IMR-90 (cell line): Measurements from ENCODE around the gene CCNG1. TPM values are rescaled to one million over a fixed set of nuclear protein-coding genes. Genes with fewer than 3 reads are reported as not detected.

ENCODE experiments used
- ATAC-seq: fragments of 200-7000 bp; cut with Tn5 transposase; 2 replicates; pipeline ENCODE4 v1.9.1; 2020; ENCODE audit warnings: low read depth, mild to moderate bottlenecking, moderate library complexity
- BruUV-seq: library from RNA; stranded (reverse); fragments of 400-500 nt; replicated peaks from 2 replicates; lab custom pipeline; 2021; lab: Mats Ljungman, UMichigan
- CTCF ChIA-PET: fragments of 300-600 bp; formaldehyde crosslinking; extraction: SDS; loops from one replicate; lab custom pipeline; 2021; ENCODE audit warnings: antibody characterized with exemption; lab: Yijun Ruan, JAX
- POLR2A ChIA-PET: fragments of 300-600 bp; sonication (Branson Sonifier 250); formaldehyde crosslinking; loops from one replicate; lab custom pipeline; 2022; ENCODE audit warnings: antibody characterized with exemption; ENCODE audit not compliant: unreplicated experiment; lab: Charles Lee
- DNase-seq: peaks from one replicate; pipeline ENCODE4 v3.0.0; 2013
- H2AFZ ChIP-seq: replicated peaks from 2 replicates; pipeline ENCODE3; 2013; ENCODE audit warnings: low read length, mild to moderate bottlenecking; ENCODE audit not compliant: poor library complexity
- H2AK5ac ChIP-seq: 2 replicates; pipeline ENCODE4 v1.6.1; 2013; ENCODE audit warnings: low read depth, low read length, inconsistent platforms
- H2AK9ac ChIP-seq: replicated peaks from 2 replicates; pipeline ENCODE3; 2013; ENCODE audit warnings: mild to moderate bottlenecking, low read depth, low read length, moderate library complexity; ENCODE audit not compliant: poor library complexity
- H2BK120ac ChIP-seq: 2 replicates; pipeline ENCODE4 v1.6.1; 2013; ENCODE audit warnings: low read depth, low read length, inconsistent platforms
- H2BK15ac ChIP-seq: 3 replicates; pipeline ENCODE4 v1.6.1; 2013; ENCODE audit warnings: low read depth, low read length, inconsistent platforms
- H2BK20ac ChIP-seq: 2 replicates; pipeline ENCODE4 v1.6.1; 2013; ENCODE audit warnings: low read depth, mild to moderate bottlenecking, inconsistent platforms, low read length, moderate library complexity
- H2BK5ac ChIP-seq: 2 replicates; pipeline ENCODE4 v1.6.1; 2013; ENCODE audit warnings: mild to moderate bottlenecking, low read depth, low read length, inconsistent platforms; ENCODE audit not compliant: poor library complexity, severe bottlenecking
- H3K14ac ChIP-seq: replicated peaks from 2 replicates; pipeline ENCODE4 v1.6.1; 2013; ENCODE audit warnings: low read depth, low read length, inconsistent platforms
- H3K18ac ChIP-seq: 2 replicates; pipeline ENCODE4 v1.6.1; 2013; ENCODE audit warnings: low read depth, low read length, control low read depth
- H3K23ac ChIP-seq: 2 replicates; pipeline ENCODE4 v1.6.1; 2013; ENCODE audit warnings: low read depth, low read length, inconsistent platforms
- H3K27ac ChIP-seq: 2 replicates; pipeline ENCODE4 v1.5.1; 2013; ENCODE audit warnings: mild to moderate bottlenecking, control low read depth, low read length; ENCODE audit not compliant: insufficient read depth
- H3K27me3 ChIP-seq: 2 replicates; pipeline ENCODE4 v1.6.1; 2013; ENCODE audit warnings: low read length; ENCODE audit not compliant: control insufficient read depth, insufficient read depth
- H3K36me3 ChIP-seq: 2 replicates; pipeline ENCODE4 v1.6.1; 2013; ENCODE audit warnings: low read length, mixed read lengths; ENCODE audit not compliant: control insufficient read depth, insufficient read depth
- H3K4ac ChIP-seq: 2 replicates; pipeline ENCODE4 v1.6.1; 2013; ENCODE audit warnings: low read depth, low read length, inconsistent platforms
- H3K4me1 ChIP-seq: 2 replicates; pipeline ENCODE4 v1.6.1; 2013; ENCODE audit warnings: low read length, mixed read lengths; ENCODE audit not compliant: control insufficient read depth, insufficient read depth
- H3K4me2 ChIP-seq: 2 replicates; pipeline ENCODE4 v1.6.1; 2013; ENCODE audit warnings: low read depth, mild to moderate bottlenecking, control low read depth, low read length, moderate library complexity
- H3K4me3 ChIP-seq: 2 replicates; pipeline ENCODE4 v1.5.1; 2013; ENCODE audit warnings: low read depth, mild to moderate bottlenecking, control low read depth, low read length, moderate library complexity; ENCODE audit not compliant: insufficient read depth
- H3K56ac ChIP-seq: 2 replicates; pipeline ENCODE4 v1.6.1; 2013; ENCODE audit warnings: low read length, inconsistent platforms; ENCODE audit not compliant: insufficient read depth; ENCODE audit errors: extremely low read depth
- H3K79me1 ChIP-seq, 2 experiments: 2 replicates each; pipeline ENCODE4 v1.6.1; 2013; ENCODE audit warnings: low read length in 2 of 2, inconsistent platforms in 1 of 2, low read depth in 1 of 2
- H3K9ac ChIP-seq: 2 replicates; pipeline ENCODE4 v1.6.1; 2013; ENCODE audit warnings: low read depth, low read length, control low read depth
- H3K9me1 ChIP-seq: 2 replicates; pipeline ENCODE4 v1.6.1; 2013; ENCODE audit warnings: low read length, inconsistent platforms; ENCODE audit not compliant: insufficient read depth
- H3K9me3 ChIP-seq: 2 replicates; pipeline ENCODE4 v1.6.1; 2013; ENCODE audit warnings: low read length; ENCODE audit not compliant: control insufficient read depth, insufficient read depth
- H4K20me1 ChIP-seq: 2 replicates; pipeline ENCODE4 v1.6.1; 2013; ENCODE audit warnings: low read length, inconsistent platforms; ENCODE audit not compliant: insufficient read depth
- H4K5ac ChIP-seq: 2 replicates; pipeline ENCODE4 v1.6.1; 2013; ENCODE audit warnings: mild to moderate bottlenecking, low read depth, low read length, control low read depth
- H4K8ac ChIP-seq, 2 experiments: 2 replicates each; pipeline ENCODE4 v1.6.1; 2013; ENCODE audit warnings: low read depth in 2 of 2, low read length in 2 of 2, control low read depth in 1 of 2, inconsistent platforms in 1 of 2
- H4K91ac ChIP-seq: 2 replicates; pipeline ENCODE4 v1.6.1; 2013; ENCODE audit warnings: low read depth, low read length, inconsistent platforms; ENCODE audit not compliant: insufficient read depth
- BHLHE40 ChIP-seq: fragments of 150-350 bp; IDR thresholded peaks from 2 replicates; pipeline ENCODE4 v1.6.1; 2016; ENCODE audit warnings: mild to moderate bottlenecking, low read depth, low read length
- CEBPB ChIP-seq: IDR thresholded peaks from 2 replicates; pipeline ENCODE4 v1.6.1; 2012; ENCODE audit warnings: low read depth, low read length, improper control_type of control experiment
- CHD1 ChIP-seq: IDR thresholded peaks from 2 replicates; pipeline ENCODE4 v1.6.1; 2012; ENCODE audit warnings: low read depth, low read length, improper control_type of control experiment
- CTCF ChIP-seq: conservative IDR thresholded peaks from 2 replicates; pipeline ENCODE4 v1.5.1; 2012; ENCODE audit warnings: mild to moderate bottlenecking, low read depth, low read length, improper control_type of control experiment
- ELK1 ChIP-seq: fragments of 150-350 bp; IDR thresholded peaks from 2 replicates; pipeline ENCODE4 v1.6.1; 2016; ENCODE audit warnings: low read depth, mild to moderate bottlenecking, low read length, moderate library complexity, borderline replicate concordance
- FOS ChIP-seq: fragments of 150-350 bp; IDR thresholded peaks from 2 replicates; pipeline ENCODE4 v1.6.1; 2016; ENCODE audit warnings: low read depth, low read length
- MAFK ChIP-seq: IDR thresholded peaks from 2 replicates; pipeline ENCODE4 v1.6.1; 2012; ENCODE audit warnings: low read depth, low read length, improper control_type of control experiment
- MXI1 ChIP-seq: IDR thresholded peaks from 2 replicates; pipeline ENCODE4 v1.6.1; 2012; ENCODE audit warnings: low read depth, mild to moderate bottlenecking, low read length, moderate library complexity, borderline replicate concordance
- NFE2L2 ChIP-seq: fragments of 150-350 bp; IDR thresholded peaks from 2 replicates; pipeline ENCODE4 v1.6.1; 2016; ENCODE audit warnings: low read depth, mild to moderate bottlenecking, low read length
- POLR2A ChIP-seq: IDR thresholded peaks from 2 replicates; pipeline ENCODE4 v1.6.1; 2012; ENCODE audit warnings: mild to moderate bottlenecking, low read depth, low read length
- RAD21 ChIP-seq: IDR thresholded peaks from 2 replicates; pipeline ENCODE4 v1.6.1; 2012; ENCODE audit warnings: low read length, improper control_type of control experiment
- RFX5 ChIP-seq: IDR thresholded peaks from 2 replicates; pipeline ENCODE4 v1.8.0; 2012; ENCODE audit warnings: low read depth, mild to moderate bottlenecking, low read length, moderate library complexity
- SMC3 ChIP-seq: fragments of 150-350 bp; IDR thresholded peaks from 2 replicates; pipeline ENCODE4 v1.6.1; 2016; ENCODE audit warnings: low read depth, mild to moderate bottlenecking, antibody characterized with exemption, low read length, moderate library complexity
- USF2 ChIP-seq: fragments of 150-350 bp; IDR thresholded peaks from 2 replicates; pipeline ENCODE4 v1.6.1; 2017; ENCODE audit warnings: mild to moderate bottlenecking, antibody characterized with exemption, low read length, low read depth
- WGBS, 2 experiments: methylation state at CpG; one replicate each; pipeline versions ENCODE4 v1.1.5 to v1.1.7; 2013; ENCODE audit warnings: missing lambda C conversion rate in 2 of 2; ENCODE audit not compliant: insufficient read length in 1 of 2; ENCODE audit errors: extremely low coverage in 2 of 2; 5-methylcytosine and 5-hydroxymethylcytosine counted together
- dilution Hi-C: fragments of 300-500 bp; cut with HindIII; formaldehyde crosslinking; loops from one replicate; pipeline ENCODE4 v1.14.3; 2018; ENCODE audit warnings: low sequenced_read_pairs; ENCODE audit not compliant: unreplicated experiment
- in situ Hi-C: fragments of 300-500 bp; cut with MboI; formaldehyde crosslinking; loops from 3 replicates; pipeline ENCODE4 v1.14.3; 2019; ENCODE audit warnings: low sequenced_read_pairs, inconsistent platforms, mixed read lengths
- intact Hi-C: fragments of 100-400 bp; cut with micrococcal nuclease; formaldehyde crosslinking; loops from 2 replicates; pipeline ENCODE4 v1.10.0; 2022
- polyA plus RNA-seq, 3 experiments: library from polyadenylated mRNA; depleted of rRNA; stranded (reverse); fragments of >200 nt; gene quantifications; 2 replicates each; pipeline ENCODE4 v1.2.3, GENCODE V29; 2012; ENCODE audit warnings: low replicate concordance in 1 of 3
- total RNA-seq: library from RNA; depleted of rRNA; stranded (reverse); fragments of >200 nt; gene quantifications from 2 replicates; pipeline ENCODE4 v1.2.3, GENCODE V29; 2012

The CCNG1 gene
- total and polyA plus RNA-seq, 2 of the 4 experiments (the other 2 are of a cell fraction), result 72.0 to 382 TPM

GRCh38 chr5:163459819-163460561 lies 22.6 kb downstream of the CCNG1 start, which contains the start of gene NUDCD2:
Gene NUDCD2, minus strand, starts transcription at chr5:163460102. Its CDS starts 52 bp downstream, at chr5:163460050.
- H3K18ac ChIP-seq, result peak within 1 kb of the TSS; percentile 95
- no peaks in the 10 kb centered on the region for H3K9me1 ChIP-seq
- peak; percentile 90 for ATAC-seq
- H3K4me3 ChIP-seq, result peak within 1 kb of the TSS; percentile 65
- peak within 1 kb of the TSS; percentile 96 for H3K4me2 ChIP-seq
- POLR2A ChIA-PET, result interaction anchor here (0.5 to 0.9 kb wide), 6 partner anchors 15 to 317 kb away, joined by 3 to 4 read pairs (median 3); no protein-coding TSS in a partner anchor
- peak within 1 kb of the TSS; percentile 98 for H3K4ac ChIP-seq
- H3K9ac ChIP-seq, result peak within 1 kb of the TSS; percentile 90
- 1% methylated on average over 35 of the region's 59 CpGs; no CpG with 5 or more reads in 1 of the 2 experiments for WGBS, 2 experiments
- peak within 1 kb of the TSS; percentile 75 for H2AK9ac ChIP-seq
- H2BK20ac ChIP-seq, result peak within 1 kb of the TSS; percentile 48; the same call in 1 of the 2 replicates
- in situ Hi-C loops, result no loop called here
- H2BK5ac ChIP-seq, result peak within 1 kb of the TSS; percentile 94
- peak; percentile 99 for DNase-seq
- peak within 1 kb of the TSS; percentile 84 for H2BK120ac ChIP-seq
- peak within 1 kb of the TSS; percentile 99 for H3K56ac ChIP-seq
- peak within 1 kb of the TSS; percentile 89 for H2AFZ ChIP-seq
- H3K27me3 ChIP-seq, result no peaks in the 10 kb centered on the region
- peak within 1 kb of the TSS; percentile 89 for H3K27ac ChIP-seq
- dilution Hi-C loops, result no loop called here
- H4K8ac ChIP-seq, result peak within 1 kb of the TSS; percentile 70 to 99
- H4K5ac ChIP-seq, result peak within 1 kb of the TSS; percentile 95
- peak within 1 kb of the TSS; percentile 96 for H3K14ac ChIP-seq
- intact Hi-C loops, result loop anchor here (1.0 kb wide), 1 partner anchor 44 kb away; no protein-coding TSS in a partner anchor
- H3K9me3 ChIP-seq, result no peaks in the 10 kb centered on the region
- peaks cover 15 to 19% of the 10 kb centered on the region in 2 experiments; a peak in 3 of 4 replicates for H3K79me1 ChIP-seq
- no TSS peak for BruUV-seq
- peak within 1 kb of the TSS; percentile 76 for H2AK5ac ChIP-seq
- CTCF ChIA-PET, result interaction anchor here (0.7 kb wide), 1 partner anchor 23 kb away, joined by 3 read pairs; no protein-coding TSS in a partner anchor
- H2BK15ac ChIP-seq, result peak within 1 kb of the TSS; percentile 89; the same call in 2 of the 3 replicates
- peak within 1 kb of the TSS; percentile 97 for H3K23ac ChIP-seq
- no peaks in the 10 kb centered on the region for H4K20me1 ChIP-seq
- H3K36me3 ChIP-seq, result peaks cover 3% of the 10 kb centered on the region; the same call in 1 of the 2 replicates
- H3K4me1 ChIP-seq, result no peaks in the 10 kb centered on the region
- H4K91ac ChIP-seq, result peak within 1 kb of the TSS; percentile 95
- peak; percentile 71 for TF ChIP-seq CEBPB
- no peak for TF ChIP-seq SMC3
- peak; percentile 78; the same call in 1 of the 2 replicates for TF ChIP-seq MXI1
- no peak for TF ChIP-seq ELK1
- 0 out of 2 replicates have a peak, but pooled peaks have one; percentile 6 for TF ChIP-seq BHLHE40
- no peak for TF ChIP-seq RFX5
- TF ChIP-seq RAD21, result no peak
- TF ChIP-seq CHD1, result no peak
- no peak for TF ChIP-seq MAFK
- TF ChIP-seq CTCF, result peak; percentile 28
- no peak for TF ChIP-seq NFE2L2
- TF ChIP-seq USF2, result peak; percentile 5; the same call in 1 of the 2 replicates
- TF ChIP-seq FOS, result no peak
- peak; percentile 82 for TF ChIP-seq POLR2A
